ENCODE measurements around the gene OSGEP. TPM values are rescaled to one million over a fixed set of nuclear protein-coding genes. Genes with fewer than 3 reads are reported as not detected.

The OSGEP gene
- total and polyA plus RNA-seq, 5 donors, result 17.6 to 21.9 (median 18.9) TPM

Other genes starting within 250 kb of the OSGEP start
- not detected for gene OR11H6, start 231.1 kb downstream of the OSGEP start, total RNA-seq
- gene OR11H6, start 231.1 kb downstream of the OSGEP start, polyA plus RNA-seq, result not detected
- not detected for gene OR11H7, start 225.8 kb downstream of the OSGEP start, total RNA-seq
- gene OR11H7, start 225.8 kb downstream of the OSGEP start, polyA plus RNA-seq, result not detected
- not detected for gene OR11H4, start 215.5 kb downstream of the OSGEP start, total RNA-seq
- gene OR11H4, start 215.5 kb downstream of the OSGEP start, polyA plus RNA-seq, result not detected
- gene TTC5, start 148.9 kb downstream of the OSGEP start, total RNA-seq, result 10 to 100 TPM in 2 of 4 donors, 1 to 10 TPM in 2; 8.3 to 12.0 (median 9.5) TPM
- gene TTC5, start 148.9 kb downstream of the OSGEP start, polyA plus RNA-seq, result 4.5 TPM
- 10 to 100 TPM; 41.0 to 58.2 (median 49.5) TPM for gene CCNB1IP1, start 121.5 kb downstream of the OSGEP start, total RNA-seq
- gene CCNB1IP1, start 121.5 kb downstream of the OSGEP start, polyA plus RNA-seq, result 72.1 TPM
- gene PARP2, start 111.2 kb downstream of the OSGEP start, total RNA-seq, result 10 to 100 TPM; 11.9 to 17.9 (median 16.3) TPM
- gene PARP2, start 111.2 kb downstream of the OSGEP start, polyA plus RNA-seq, result 14.3 TPM
- 10 to 100 TPM in 3 of 4 donors, 1 to 10 TPM in 1; 7.4 to 14.1 (median 13.1) TPM for gene TEP1, start 41.3 kb downstream of the OSGEP start, total RNA-seq
- gene TEP1, start 41.3 kb downstream of the OSGEP start, polyA plus RNA-seq, result 7.9 TPM
- 1 to 10 TPM in 2 of 4 donors, under 1 TPM in 2; 0.33 to 1.7 (median 0.92) TPM for gene KLHL33, start 18.6 kb downstream of the OSGEP start, total RNA-seq
- gene KLHL33, start 18.6 kb downstream of the OSGEP start, polyA plus RNA-seq, result 0.68 TPM
- gene APEX1, start 414 bp upstream of the OSGEP start, total RNA-seq, result 10 to 100 TPM; 71.5 to 95.2 (median 90.3) TPM
- gene APEX1, start 414 bp upstream of the OSGEP start, polyA plus RNA-seq, result 75.8 TPM
- gene PIP4P1, start 6.6 kb upstream of the OSGEP start, total RNA-seq, result 10 to 100 TPM; 16.2 to 23.7 (median 23.4) TPM
- 21.0 TPM for gene PIP4P1, start 6.6 kb upstream of the OSGEP start, polyA plus RNA-seq
- 10 to 100 TPM in 1 of 4 donors, 1 to 10 TPM in 3; 6.2 to 17.2 (median 7.2) TPM for gene PNP, start 14.6 kb upstream of the OSGEP start, total RNA-seq
- gene PNP, start 14.6 kb upstream of the OSGEP start, polyA plus RNA-seq, result 8.6 TPM
- gene RNASE10, start 50.7 kb upstream of the OSGEP start, total RNA-seq, result under 1 TPM in 3 of 4 donors, not detected in 1; 0.21 to 0.31 (median 0.26) TPM
- gene RNASE10, start 50.7 kb upstream of the OSGEP start, polyA plus RNA-seq, result not detected
- gene RNASE9, start 106.2 kb upstream of the OSGEP start, total RNA-seq, result not detected
- gene RNASE9, start 106.2 kb upstream of the OSGEP start, polyA plus RNA-seq, result not detected
- gene RNASE11, start 133.2 kb upstream of the OSGEP start, total RNA-seq, result not detected
- gene RNASE11, start 133.2 kb upstream of the OSGEP start, polyA plus RNA-seq, result not detected
- not detected for gene RNASE12, start 136.6 kb upstream of the OSGEP start, total RNA-seq
- not detected for gene RNASE12, start 136.6 kb upstream of the OSGEP start, polyA plus RNA-seq
- not detected for gene OR6S1, start 186.9 kb upstream of the OSGEP start, total RNA-seq
- gene OR6S1, start 186.9 kb upstream of the OSGEP start, polyA plus RNA-seq, result not detected
- 10 to 100 TPM; 18.0 to 20.0 (median 19.0) TPM for gene RNASE4, start 229.7 kb upstream of the OSGEP start, total RNA-seq
- 31.3 TPM for gene RNASE4, start 229.7 kb upstream of the OSGEP start, polyA plus RNA-seq
- 1 to 10 TPM; 6.1 to 7.9 (median 7.1) TPM for gene ANG, start 234.0 kb upstream of the OSGEP start, total RNA-seq
- gene ANG, start 234.0 kb upstream of the OSGEP start, polyA plus RNA-seq, result 11.0 TPM

Data from right cardiac atrium (tissue), 5 donors.